Lower leg skin (tissue), 3 donors: ENCODE results near the gene COG5.

Source experiments
- POLR2A ChIP-seq, 2 donors: fragments of 450-650 bp; IDR thresholded peaks; one replicate each; pipeline ENCODE4 v1.6.1; 2016 to 2017; ENCODE audit warnings: antibody characterized with exemption in 2 of 2, mild to moderate bottlenecking in 1 of 2, moderate library complexity in 1 of 2
- TF ChIP-seq, protein P1 (sequence below), 3 donors: fragments of 450-650 bp; IDR thresholded peaks; one replicate each; pipeline ENCODE4 v1.5.1; 2016; ENCODE audit warnings: antibody characterized with exemption in 3 of 3, mild to moderate bottlenecking in 3 of 3, moderate library complexity in 2 of 3

DNA sequence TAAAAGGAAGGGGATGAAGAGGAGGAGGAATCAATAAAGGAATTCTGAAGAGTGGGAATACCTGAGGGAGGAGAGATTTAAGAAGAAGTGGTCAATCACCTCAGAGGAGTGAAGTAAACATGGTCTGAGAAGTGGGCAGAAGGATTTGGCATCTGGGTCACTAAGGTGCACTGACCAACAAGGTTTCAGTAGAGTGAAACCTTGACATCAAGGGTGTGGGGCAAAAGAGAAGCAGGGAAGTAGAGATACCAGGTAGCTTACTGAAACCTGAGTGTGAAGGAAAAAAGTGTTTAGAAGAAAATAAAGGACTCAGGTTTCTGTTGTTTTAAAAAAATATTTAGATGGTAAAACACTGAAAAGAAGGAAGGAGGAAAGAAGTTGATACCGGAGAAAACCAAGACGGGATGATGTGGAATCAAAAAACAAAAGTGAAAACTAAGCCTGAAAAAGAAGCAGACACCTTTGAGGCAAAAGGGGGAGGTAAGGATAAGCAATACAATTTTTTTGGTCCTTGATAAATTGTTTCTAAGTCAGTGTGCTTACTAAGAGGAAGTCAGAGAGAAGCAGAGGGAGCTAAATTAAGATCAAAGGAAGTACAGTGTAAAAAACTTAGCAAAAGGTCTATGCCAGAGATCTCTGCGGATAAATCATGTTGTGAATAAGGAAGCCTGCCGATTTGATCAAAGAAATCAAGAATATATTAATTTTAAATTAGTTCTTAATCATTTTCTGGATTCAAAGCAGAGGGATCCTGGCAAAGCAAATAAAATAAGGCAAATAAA, 231.0 kb downstream of the COG5 start:
- TF ChIP-seq, protein P1, sequence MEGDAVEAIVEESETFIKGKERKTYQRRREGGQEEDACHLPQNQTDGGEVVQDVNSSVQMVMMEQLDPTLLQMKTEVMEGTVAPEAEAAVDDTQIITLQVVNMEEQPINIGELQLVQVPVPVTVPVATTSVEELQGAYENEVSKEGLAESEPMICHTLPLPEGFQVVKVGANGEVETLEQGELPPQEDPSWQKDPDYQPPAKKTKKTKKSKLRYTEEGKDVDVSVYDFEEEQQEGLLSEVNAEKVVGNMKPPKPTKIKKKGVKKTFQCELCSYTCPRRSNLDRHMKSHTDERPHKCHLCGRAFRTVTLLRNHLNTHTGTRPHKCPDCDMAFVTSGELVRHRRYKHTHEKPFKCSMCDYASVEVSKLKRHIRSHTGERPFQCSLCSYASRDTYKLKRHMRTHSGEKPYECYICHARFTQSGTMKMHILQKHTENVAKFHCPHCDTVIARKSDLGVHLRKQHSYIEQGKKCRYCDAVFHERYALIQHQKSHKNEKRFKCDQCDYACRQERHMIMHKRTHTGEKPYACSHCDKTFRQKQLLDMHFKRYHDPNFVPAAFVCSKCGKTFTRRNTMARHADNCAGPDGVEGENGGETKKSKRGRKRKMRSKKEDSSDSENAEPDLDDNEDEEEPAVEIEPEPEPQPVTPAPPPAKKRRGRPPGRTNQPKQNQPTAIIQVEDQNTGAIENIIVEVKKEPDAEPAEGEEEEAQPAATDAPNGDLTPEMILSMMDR (IDR thresholded peaks at IDR 0.05): no peak
- TF ChIP-seq POLR2A (IDR thresholded peaks at IDR 0.05): no peak
